Activated T-cell treated with anti-CD3 and anti-CD28 coated beads, Interleukin-2, amount 50 U/mL, for 4 hours (primary cell): ENCODE data around the gene MANSC1. TPM values are rescaled to one million over a fixed set of nuclear protein-coding genes. Genes with fewer than 3 reads are reported as not detected.
"Not testable (repeated sequence)": the region's sequence is repeated elsewhere in the genome, so short reads cannot be mapped to it uniquely, and the experiment has no call there.

Source experiments
- ATAC-seq, 2 donors: fragments of 200-7000 bp; cut with Tn5 transposase; one replicate each; pipeline ENCODE4 v1.10.0; 2021
- DNase-seq: peaks from one replicate; pipeline ENCODE4 v3.0.0-alpha.2; 2020
- H3K27me3 Mint-ChIP-seq: one replicate; pipeline ENCODE4 v1.8.0; 2021; ENCODE audit warnings: low read depth, mixed read lengths
- H3K36me3 Mint-ChIP-seq: one replicate; pipeline ENCODE4 v1.8.0; 2022; ENCODE audit warnings: mixed read lengths; ENCODE audit not compliant: insufficient read depth
- H3K4me1 Mint-ChIP-seq: one replicate; pipeline ENCODE4 v1.8.0; 2021; ENCODE audit warnings: low read depth, mixed read lengths
- H3K4me3 Mint-ChIP-seq: one replicate; pipeline ENCODE4 v1.8.0; 2021; ENCODE audit warnings: mild to moderate bottlenecking, moderate library complexity, mixed read lengths
- H3K9me3 Mint-ChIP-seq: one replicate; pipeline ENCODE4 v1.8.0; 2021; ENCODE audit warnings: mixed read lengths
- total RNA-seq, 3 donors: library from RNA; stranded (reverse); gene quantifications; one replicate each; pipeline ENCODE4 v1.2.1, GENCODE V29; 2021

MANSC1 gene
- total RNA-seq, 3 donors from 2014 or later: 0.79 to 2.5 (median 1.7) TPM

GRCh38 chr12:12353276-12353675 is 3.2 kb upstream of the MANSC1 start:
- Mint-ChIP-seq H3K4me3 (no peak overlapping the region), H3K36me3 (no peaks in the 10 kb centered on the region), H3K27me3 (no peaks in the 10 kb centered on the region), H3K9me3 (no peaks in the 10 kb centered on the region), H3K4me1 (peaks cover 32% of the 10 kb centered on the region)
- DNase-seq: no peak
- no peak for ATAC-seq

- H3K4me3 Mint-ChIP-seq, DNase-seq, H3K36me3 Mint-ChIP-seq, H3K9me3 Mint-ChIP-seq, H3K27me3 Mint-ChIP-seq, ATAC-seq: not testable (repeated sequence)
- H3K4me1 Mint-ChIP-seq: peaks cover 27% of the 10 kb centered on the region
Observed at GRCh38 chr12:12351468-12352185, 1.6 kb upstream of the MANSC1 start.

DNA sequence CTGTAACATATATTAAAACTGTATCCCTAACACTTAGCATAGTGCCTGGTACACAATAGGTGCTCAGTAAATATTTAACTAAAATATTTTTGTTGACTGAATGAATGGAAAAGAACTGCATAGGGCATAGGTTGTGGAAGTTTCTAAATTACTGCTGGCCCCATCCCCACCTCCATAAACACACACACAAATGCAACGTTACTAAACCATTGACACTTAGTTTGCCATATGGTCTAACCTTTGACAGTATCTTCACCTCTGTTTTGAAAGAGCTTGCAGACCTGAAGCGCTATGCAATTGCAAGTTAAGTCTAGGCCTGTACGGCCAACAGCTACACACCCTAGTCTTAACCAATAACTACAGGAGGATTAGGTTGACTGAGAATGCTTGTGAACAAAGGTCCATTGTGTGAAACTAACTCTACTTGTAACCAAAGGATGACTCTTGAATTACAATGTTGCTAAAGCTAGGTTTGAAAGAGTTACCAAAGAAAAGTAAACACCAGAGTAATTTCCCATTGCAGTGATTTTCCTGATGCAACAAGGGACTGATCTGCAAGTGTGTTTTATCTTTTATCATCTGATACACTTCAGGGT is 924 bp upstream of the MANSC1 start:
- H3K4me1 Mint-ChIP-seq: peaks cover 22% of the 10 kb centered on the region
- no peak for ATAC-seq
- no peak for DNase-seq
- no peaks in the 10 kb centered on the region for H3K36me3 Mint-ChIP-seq
- H3K9me3 Mint-ChIP-seq: peaks cover 4% of the 10 kb centered on the region
- peak overlapping the region; percentile 69 for H3K4me3 Mint-ChIP-seq
- no peaks in the 10 kb centered on the region for H3K27me3 Mint-ChIP-seq

DNA sequence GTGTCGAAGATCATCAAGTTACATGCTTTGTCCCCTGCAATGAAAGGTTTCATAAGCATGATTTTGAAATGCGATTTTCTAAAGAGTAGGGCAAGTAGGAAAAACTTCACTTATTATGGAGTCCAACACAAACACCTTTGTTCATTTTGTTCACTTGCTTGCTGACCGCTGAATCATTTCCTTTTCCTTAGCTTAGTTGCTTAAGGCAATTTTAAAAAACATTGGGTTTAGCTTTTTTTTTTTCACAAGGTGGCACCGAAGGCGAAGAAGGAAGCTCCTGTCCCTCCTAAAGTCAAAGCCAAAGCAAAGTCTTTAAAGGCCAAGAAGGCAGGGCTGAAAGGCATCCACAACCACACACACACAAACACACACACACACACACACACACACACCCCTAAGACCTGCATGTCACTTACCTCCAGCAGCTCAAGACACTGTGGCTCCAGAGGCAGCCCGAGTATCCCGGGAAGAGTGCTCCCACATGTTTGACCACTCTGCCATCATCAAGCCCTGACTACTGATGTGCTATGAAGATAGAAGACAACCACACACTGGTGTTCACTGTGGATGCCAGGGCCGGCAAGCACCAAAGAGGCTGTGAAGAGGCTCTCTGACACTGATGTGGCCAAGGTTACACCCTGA is 11.4 kb downstream of the MANSC1 start:
- H3K4me3 Mint-ChIP-seq: no peak overlapping the region
- H3K4me1 Mint-ChIP-seq: peaks cover 18% of the 10 kb centered on the region
- peaks cover 2% of the 10 kb centered on the region for H3K27me3 Mint-ChIP-seq
- no peaks in the 10 kb centered on the region for H3K9me3 Mint-ChIP-seq
- DNase-seq (no peak), ATAC-seq (no peak)
- H3K36me3 Mint-ChIP-seq: peaks cover 3% of the 10 kb centered on the region

DNA sequence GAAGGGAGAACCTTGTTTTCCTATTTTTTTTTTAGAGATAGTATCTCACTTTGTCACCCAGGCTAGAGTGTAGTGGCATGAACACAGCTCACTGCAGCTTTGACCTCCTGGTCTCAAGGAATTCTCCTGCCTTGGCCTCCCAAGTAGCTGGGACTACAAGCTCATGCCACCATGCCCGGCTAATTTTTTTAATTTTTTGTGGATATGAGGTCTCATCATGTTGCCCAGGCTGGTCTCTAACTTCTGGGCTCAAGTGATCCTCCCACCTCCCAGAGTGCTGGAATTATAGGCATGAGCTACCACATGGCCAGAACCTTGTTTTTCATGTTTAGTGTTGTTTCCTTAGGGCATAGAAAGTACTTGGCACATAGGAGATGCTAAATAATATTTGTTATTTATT is 13.5 kb downstream of the MANSC1 start:
- Mint-ChIP-seq H3K9me3 (no peaks in the 10 kb centered on the region), H3K36me3 (no peaks in the 10 kb centered on the region), H3K4me3 (no peak overlapping the region), H3K4me1 (peaks cover 21% of the 10 kb centered on the region), H3K27me3 (peaks cover 2% of the 10 kb centered on the region)
- ATAC-seq (no peak), DNase-seq (no peak)

DNA sequence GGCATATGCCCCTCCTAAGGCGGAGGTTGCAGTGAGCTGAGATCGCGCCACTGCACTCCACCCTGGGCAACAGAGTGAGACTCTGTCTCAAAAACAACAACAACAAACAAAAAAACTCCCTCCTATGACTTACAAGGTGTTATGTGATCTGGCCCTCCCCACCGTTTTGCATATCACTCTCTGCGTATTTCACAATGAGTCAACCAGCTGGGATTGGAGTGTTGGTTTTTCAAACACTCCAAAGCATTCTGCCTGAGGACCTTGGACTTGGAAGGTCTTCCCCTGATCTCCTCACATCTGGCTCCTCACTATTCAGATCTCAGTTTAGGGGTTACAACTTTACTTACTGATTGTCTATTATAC is 14.0 kb downstream of the MANSC1 start:
- peaks cover 2% of the 10 kb centered on the region for H3K27me3 Mint-ChIP-seq
- H3K36me3 Mint-ChIP-seq: no peaks in the 10 kb centered on the region
- ATAC-seq (no peak), DNase-seq (no peak)
- no peaks in the 10 kb centered on the region for H3K9me3 Mint-ChIP-seq
- peaks cover 21% of the 10 kb centered on the region for H3K4me1 Mint-ChIP-seq
- no peak overlapping the region for H3K4me3 Mint-ChIP-seq

DNA sequence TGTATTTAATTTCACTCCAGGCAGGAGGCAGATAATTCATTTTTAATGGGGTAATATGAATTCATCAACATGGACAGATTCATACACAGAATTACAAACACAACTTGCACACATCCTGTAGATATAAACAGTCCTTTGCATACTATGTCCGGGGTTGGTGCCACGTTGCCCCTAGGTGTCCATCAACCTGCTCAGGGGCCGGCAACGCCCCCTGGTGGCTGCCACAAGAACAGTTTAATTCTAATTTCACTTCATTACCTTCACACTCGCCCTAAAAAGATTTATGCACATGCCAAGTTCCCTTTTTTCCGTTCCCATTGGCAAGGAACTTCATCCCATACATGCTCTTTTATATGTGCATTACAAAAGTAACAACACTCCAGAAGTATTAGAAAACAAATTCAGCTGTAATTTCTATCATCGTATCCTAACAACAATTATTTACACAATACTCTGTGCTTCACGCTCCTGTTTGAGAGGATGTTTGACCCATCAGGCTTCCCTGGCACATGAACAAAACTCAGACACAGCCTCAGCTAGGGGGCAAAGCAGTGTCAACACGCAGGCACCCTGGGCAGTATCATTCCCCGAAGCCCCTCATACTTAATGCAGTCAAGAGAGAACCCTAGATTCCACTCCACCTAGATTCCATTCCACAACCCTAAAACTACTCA is 15.5 kb downstream of the MANSC1 start:
- Mint-ChIP-seq H3K9me3 (no peaks in the 10 kb centered on the region), H3K27me3 (peaks cover 2% of the 10 kb centered on the region), H3K4me3 (no peak overlapping the region), H3K4me1 (peaks cover 21% of the 10 kb centered on the region), H3K36me3 (no peaks in the 10 kb centered on the region)
- DNase-seq (peak; percentile 55), ATAC-seq (peak; percentile 30 to 82)

- no peak for ATAC-seq
- no peak for DNase-seq
- Mint-ChIP-seq H3K4me3 (no peak overlapping the region), H3K27me3 (peaks cover 2% of the 10 kb centered on the region), H3K4me1 (peaks cover 21% of the 10 kb centered on the region), H3K36me3 (no peaks in the 10 kb centered on the region), H3K9me3 (no peaks in the 10 kb centered on the region)
Observed at GRCh38 chr12:12333407-12334366, 16.4 kb downstream of the MANSC1 start.

GRCh38 chr12:12331896-12332295 is 18.1 kb downstream of the MANSC1 start:
- Mint-ChIP-seq H3K4me1 (peaks cover 23% of the 10 kb centered on the region), H3K9me3 (no peaks in the 10 kb centered on the region), H3K36me3 (no peaks in the 10 kb centered on the region), H3K27me3 (peaks cover 2% of the 10 kb centered on the region), H3K4me3 (no peak overlapping the region)
- ATAC-seq: no peak
- no peak for DNase-seq

GRCh38 chr12:12331244-12331771 is 18.7 kb downstream of the MANSC1 start:
- peaks cover 2% of the 10 kb centered on the region for H3K27me3 Mint-ChIP-seq
- no peaks in the 10 kb centered on the region for H3K9me3 Mint-ChIP-seq
- no peak overlapping the region for H3K4me3 Mint-ChIP-seq
- H3K36me3 Mint-ChIP-seq: no peaks in the 10 kb centered on the region
- DNase-seq (no peak), ATAC-seq (no peak)
- peaks cover 23% of the 10 kb centered on the region for H3K4me1 Mint-ChIP-seq

- Mint-ChIP-seq H3K4me1 (peaks cover 6% of the 10 kb centered on the region), H3K9me3 (no peaks in the 10 kb centered on the region), H3K27me3 (peaks cover 5% of the 10 kb centered on the region), H3K4me3 (no peak overlapping the region), H3K36me3 (no peaks in the 10 kb centered on the region)
- DNase-seq (no peak), ATAC-seq (peak in 1 of 2 donors; percentile 52)
Observed at GRCh38 chr12:12327802-12328201, 22.2 kb downstream of the MANSC1 start.

DNA sequence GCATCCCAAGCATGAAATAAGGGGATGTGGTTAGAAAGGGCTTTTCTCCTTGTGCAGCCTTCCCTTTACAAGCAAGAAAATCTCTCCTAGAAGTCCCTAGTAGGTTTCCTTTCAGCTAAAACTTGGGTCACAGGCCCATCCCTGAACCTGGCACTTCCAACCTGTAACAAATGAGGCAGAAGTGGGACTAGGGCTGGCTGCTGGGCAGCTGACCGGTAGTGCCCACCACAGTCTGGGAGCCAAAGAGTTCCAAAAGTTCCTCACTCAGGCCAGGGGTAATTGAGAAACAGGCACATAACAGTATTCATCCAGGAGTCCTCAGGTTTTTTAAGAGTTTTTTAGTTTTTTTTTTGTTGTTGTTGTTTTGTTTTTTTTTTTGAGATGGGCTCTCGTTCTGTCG is 23.8 kb downstream of the MANSC1 start:
- ATAC-seq (no peak), DNase-seq (no peak)
- no peaks in the 10 kb centered on the region for H3K36me3 Mint-ChIP-seq
- H3K27me3 Mint-ChIP-seq: peaks cover 5% of the 10 kb centered on the region
- no peaks in the 10 kb centered on the region for H3K9me3 Mint-ChIP-seq
- peaks cover 7% of the 10 kb centered on the region for H3K4me1 Mint-ChIP-seq
- H3K4me3 Mint-ChIP-seq: no peak overlapping the region

- DNase-seq (no peak), ATAC-seq (no peak)
- no peak overlapping the region for H3K4me3 Mint-ChIP-seq
- H3K4me1 Mint-ChIP-seq: peaks cover 7% of the 10 kb centered on the region
- H3K36me3 Mint-ChIP-seq: no peaks in the 10 kb centered on the region
- H3K9me3 Mint-ChIP-seq: no peaks in the 10 kb centered on the region
- H3K27me3 Mint-ChIP-seq: peaks cover 7% of the 10 kb centered on the region
Observed at GRCh38 chr12:12323591-12323990, 26.5 kb downstream of the MANSC1 start.
